Measurements from ENCODE around the gene GPATCH4. TPM values are rescaled to one million over a fixed set of nuclear protein-coding genes. Genes with fewer than 3 reads are reported as not detected.
A peak's percentile ranks its signal among the peaks of the same experiment; 100 is the strongest.

The GPATCH4 gene
- total RNA-seq, 1 experiment from 2014 or later: 44.4 TPM

DNA sequence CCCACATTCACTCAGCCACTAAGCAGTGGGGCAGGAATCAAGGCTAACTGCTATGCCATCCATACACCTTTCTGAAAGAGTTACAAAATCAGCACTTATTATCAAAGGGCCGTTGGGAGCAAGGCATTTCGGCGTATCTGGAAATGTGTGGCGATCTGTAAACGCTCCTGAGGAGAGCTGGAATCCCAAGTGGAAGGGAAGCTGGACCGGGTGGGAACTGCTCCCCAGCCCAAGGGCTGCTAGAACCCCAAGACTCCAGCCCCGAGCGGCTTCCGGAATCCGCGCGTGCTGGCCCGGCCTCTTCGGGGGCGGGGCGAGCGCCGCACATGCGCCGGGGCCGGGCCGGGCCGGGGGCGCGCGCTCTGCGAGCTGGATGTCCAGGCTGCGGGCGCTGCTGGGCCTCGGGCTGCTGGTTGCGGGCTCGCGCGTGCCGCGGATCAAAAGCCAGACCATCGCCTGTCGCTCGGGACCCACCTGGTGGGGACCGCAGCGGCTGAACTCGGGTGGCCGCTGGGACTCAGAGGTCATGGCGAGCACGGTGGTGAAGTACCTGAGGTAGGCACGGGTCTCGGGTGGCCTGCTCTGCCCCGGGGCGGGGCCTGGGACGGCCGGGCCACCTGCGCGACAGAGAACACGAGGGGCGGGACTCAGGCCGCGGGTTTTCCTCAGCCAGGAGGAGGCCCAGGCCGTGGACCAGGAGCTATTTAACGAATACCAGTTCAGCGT, 9.7 kb downstream of the GPATCH4 start, which contains the start of gene NAXE:
Gene NAXE, plus strand, starts transcription at position 345 of the 726 bp plus-strand sequence. Its CDS starts 29 bp downstream, at position 374.
- peak; percentile 90 for ATAC-seq
- Histone ChIP-seq H3K27ac (ENCODE audit: low read length) (peak within 1 kb of the TSS; percentile 99), H3K4me3 (ENCODE audit: low read depth in 2 of 2, low read length in 2 of 2) (peak within 1 kb of the TSS; percentile 71 to 84), H3K36me3 (ENCODE audit: control insufficient read depth, insufficient read depth, low read length) (peaks cover 9% of the 10 kb centered on the region), H3K27me3 (ENCODE audit: control insufficient read depth, insufficient read depth, low read length) (no peaks in the 10 kb centered on the region), H3K9me3 (ENCODE audit: control insufficient read depth, insufficient read depth, low read depth, low read length) (no peaks in the 10 kb centered on the region), H3K4me1 (ENCODE audit: control insufficient read depth, insufficient read depth, low read length) (peaks cover 30% of the 10 kb centered on the region)
- BruUV-seq (replicated peaks): no TSS peak
- intact Hi-C loops (cut with micrococcal nuclease; ENCODE audit: unreplicated experiment): no loop called here
- in situ Hi-C loops (cut with HindIII; ENCODE audit: low pct_unique_long_range_greater_than_20kb, low sequenced_read_pairs): no loop called here
- TF ChIP-seq, protein P1, sequence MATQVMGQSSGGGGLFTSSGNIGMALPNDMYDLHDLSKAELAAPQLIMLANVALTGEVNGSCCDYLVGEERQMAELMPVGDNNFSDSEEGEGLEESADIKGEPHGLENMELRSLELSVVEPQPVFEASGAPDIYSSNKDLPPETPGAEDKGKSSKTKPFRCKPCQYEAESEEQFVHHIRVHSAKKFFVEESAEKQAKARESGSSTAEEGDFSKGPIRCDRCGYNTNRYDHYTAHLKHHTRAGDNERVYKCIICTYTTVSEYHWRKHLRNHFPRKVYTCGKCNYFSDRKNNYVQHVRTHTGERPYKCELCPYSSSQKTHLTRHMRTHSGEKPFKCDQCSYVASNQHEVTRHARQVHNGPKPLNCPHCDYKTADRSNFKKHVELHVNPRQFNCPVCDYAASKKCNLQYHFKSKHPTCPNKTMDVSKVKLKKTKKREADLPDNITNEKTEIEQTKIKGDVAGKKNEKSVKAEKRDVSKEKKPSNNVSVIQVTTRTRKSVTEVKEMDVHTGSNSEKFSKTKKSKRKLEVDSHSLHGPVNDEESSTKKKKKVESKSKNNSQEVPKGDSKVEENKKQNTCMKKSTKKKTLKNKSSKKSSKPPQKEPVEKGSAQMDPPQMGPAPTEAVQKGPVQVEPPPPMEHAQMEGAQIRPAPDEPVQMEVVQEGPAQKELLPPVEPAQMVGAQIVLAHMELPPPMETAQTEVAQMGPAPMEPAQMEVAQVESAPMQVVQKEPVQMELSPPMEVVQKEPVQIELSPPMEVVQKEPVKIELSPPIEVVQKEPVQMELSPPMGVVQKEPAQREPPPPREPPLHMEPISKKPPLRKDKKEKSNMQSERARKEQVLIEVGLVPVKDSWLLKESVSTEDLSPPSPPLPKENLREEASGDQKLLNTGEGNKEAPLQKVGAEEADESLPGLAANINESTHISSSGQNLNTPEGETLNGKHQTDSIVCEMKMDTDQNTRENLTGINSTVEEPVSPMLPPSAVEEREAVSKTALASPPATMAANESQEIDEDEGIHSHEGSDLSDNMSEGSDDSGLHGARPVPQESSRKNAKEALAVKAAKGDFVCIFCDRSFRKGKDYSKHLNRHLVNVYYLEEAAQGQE (IDR thresholded peaks at IDR 0.05; ENCODE audit: insufficient read depth in 1 of 2, low read depth in 2 of 2, low read length in 1 of 2): no peak
- TF ChIP-seq, protein P2, sequence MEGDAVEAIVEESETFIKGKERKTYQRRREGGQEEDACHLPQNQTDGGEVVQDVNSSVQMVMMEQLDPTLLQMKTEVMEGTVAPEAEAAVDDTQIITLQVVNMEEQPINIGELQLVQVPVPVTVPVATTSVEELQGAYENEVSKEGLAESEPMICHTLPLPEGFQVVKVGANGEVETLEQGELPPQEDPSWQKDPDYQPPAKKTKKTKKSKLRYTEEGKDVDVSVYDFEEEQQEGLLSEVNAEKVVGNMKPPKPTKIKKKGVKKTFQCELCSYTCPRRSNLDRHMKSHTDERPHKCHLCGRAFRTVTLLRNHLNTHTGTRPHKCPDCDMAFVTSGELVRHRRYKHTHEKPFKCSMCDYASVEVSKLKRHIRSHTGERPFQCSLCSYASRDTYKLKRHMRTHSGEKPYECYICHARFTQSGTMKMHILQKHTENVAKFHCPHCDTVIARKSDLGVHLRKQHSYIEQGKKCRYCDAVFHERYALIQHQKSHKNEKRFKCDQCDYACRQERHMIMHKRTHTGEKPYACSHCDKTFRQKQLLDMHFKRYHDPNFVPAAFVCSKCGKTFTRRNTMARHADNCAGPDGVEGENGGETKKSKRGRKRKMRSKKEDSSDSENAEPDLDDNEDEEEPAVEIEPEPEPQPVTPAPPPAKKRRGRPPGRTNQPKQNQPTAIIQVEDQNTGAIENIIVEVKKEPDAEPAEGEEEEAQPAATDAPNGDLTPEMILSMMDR (IDR thresholded peaks at IDR 0.05): no peak
- TF ChIP-seq POLR2AphosphoS5 (IDR thresholded peaks at IDR 0.05; ENCODE audit: low read depth, low read length) (peak; percentile 90), TCF7L2 (IDR thresholded peaks at IDR 0.05; ENCODE audit: low read depth, low read length) (0 out of 2 replicates have a peak, but pooled peaks have one; percentile 25), SIN3A (IDR thresholded peaks at IDR 0.05; ENCODE audit: borderline replicate concordance, insufficient read depth, low read depth, low read length) (peak; percentile 89; the same call in 1 of the 2 replicates)
- ChIA-PET POLR2A (interaction anchor here (0.7 to 1.0 kb wide), 2 partner anchors 8 to 85 kb away, joined by 4 read pairs; no protein-coding TSS in a partner anchor), CTCF (no interaction called here)
- no peak for DNase-seq (ENCODE audit: low read depth, low spot score)

DNA sequence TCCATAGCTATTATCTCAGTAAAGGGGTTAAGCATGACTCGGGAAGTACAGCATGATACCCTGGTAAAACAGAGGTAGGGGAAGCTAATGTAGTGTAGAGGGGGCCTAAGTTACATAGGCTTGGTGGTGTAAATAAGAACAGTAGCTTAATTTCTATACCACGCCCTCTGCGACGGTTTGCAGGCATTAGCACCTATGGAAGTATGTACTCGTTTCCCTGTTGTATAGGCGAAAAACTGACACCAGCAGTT, 10.2 kb downstream of the GPATCH4 start:
- TF ChIP-seq TCF7L2 (IDR thresholded peaks at IDR 0.05; ENCODE audit: low read depth, low read length) (no peak), POLR2AphosphoS5 (IDR thresholded peaks at IDR 0.05; ENCODE audit: low read depth, low read length) (no peak), SIN3A (IDR thresholded peaks at IDR 0.05; ENCODE audit: borderline replicate concordance, insufficient read depth, low read depth, low read length) (no peak)
- TF ChIP-seq, protein P1 (IDR thresholded peaks at IDR 0.05; ENCODE audit: insufficient read depth in 1 of 2, low read depth in 2 of 2, low read length in 1 of 2): no peak
- TF ChIP-seq, protein P2 (IDR thresholded peaks at IDR 0.05): no peak

More for the DNA sequence above, 10.2 kb downstream of the GPATCH4 start:
- BruUV-seq (replicated peaks): no TSS peak
- Histone ChIP-seq H3K4me3 (ENCODE audit: low read depth in 2 of 2, low read length in 2 of 2) (peak overlapping the region; percentile 71 to 84), H3K27ac (ENCODE audit: low read length) (peak overlapping the region; percentile 99), H3K27me3 (ENCODE audit: control insufficient read depth, insufficient read depth, low read length) (no peaks in the 10 kb centered on the region), H3K4me1 (ENCODE audit: control insufficient read depth, insufficient read depth, low read length) (peaks cover 32% of the 10 kb centered on the region), H3K9me3 (ENCODE audit: control insufficient read depth, insufficient read depth, low read depth, low read length) (no peaks in the 10 kb centered on the region), H3K36me3 (ENCODE audit: control insufficient read depth, insufficient read depth, low read length) (peaks cover 9% of the 10 kb centered on the region)
- POLR2A ChIA-PET: interaction anchor here (0.7 to 1.0 kb wide), 2 partner anchors 9 to 86 kb away, joined by 4 read pairs; no protein-coding TSS in a partner anchor
- ATAC-seq (peak; percentile 40; the same call in 1 of the 2 replicates), DNase-seq (ENCODE audit: low read depth, low spot score) (no peak)
- intact Hi-C loops (cut with micrococcal nuclease; ENCODE audit: unreplicated experiment) (no loop called here), in situ Hi-C loops (cut with HindIII; ENCODE audit: low pct_unique_long_range_greater_than_20kb, low sequenced_read_pairs) (no loop called here)
- CTCF ChIA-PET: no interaction called here

Measured in Panc1 (cell line).